ENCODE measurements around the gene ETV6.

GRCh38 chr12:11884116-11884515, 234.6 kb downstream of the ETV6 start:
- TF ChIP-seq, protein P1, sequence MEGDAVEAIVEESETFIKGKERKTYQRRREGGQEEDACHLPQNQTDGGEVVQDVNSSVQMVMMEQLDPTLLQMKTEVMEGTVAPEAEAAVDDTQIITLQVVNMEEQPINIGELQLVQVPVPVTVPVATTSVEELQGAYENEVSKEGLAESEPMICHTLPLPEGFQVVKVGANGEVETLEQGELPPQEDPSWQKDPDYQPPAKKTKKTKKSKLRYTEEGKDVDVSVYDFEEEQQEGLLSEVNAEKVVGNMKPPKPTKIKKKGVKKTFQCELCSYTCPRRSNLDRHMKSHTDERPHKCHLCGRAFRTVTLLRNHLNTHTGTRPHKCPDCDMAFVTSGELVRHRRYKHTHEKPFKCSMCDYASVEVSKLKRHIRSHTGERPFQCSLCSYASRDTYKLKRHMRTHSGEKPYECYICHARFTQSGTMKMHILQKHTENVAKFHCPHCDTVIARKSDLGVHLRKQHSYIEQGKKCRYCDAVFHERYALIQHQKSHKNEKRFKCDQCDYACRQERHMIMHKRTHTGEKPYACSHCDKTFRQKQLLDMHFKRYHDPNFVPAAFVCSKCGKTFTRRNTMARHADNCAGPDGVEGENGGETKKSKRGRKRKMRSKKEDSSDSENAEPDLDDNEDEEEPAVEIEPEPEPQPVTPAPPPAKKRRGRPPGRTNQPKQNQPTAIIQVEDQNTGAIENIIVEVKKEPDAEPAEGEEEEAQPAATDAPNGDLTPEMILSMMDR (conservative IDR thresholded peaks at IDR 0.05 in 1 of 2, IDR thresholded peaks at IDR 0.05 in 1 of 2; ENCODE audit: extremely low read depth in 1 of 2, insufficient read depth in 1 of 2, low read depth in 1 of 2, low read length in 2 of 2): no peak
- TF ChIP-seq EZH2 (IDR thresholded peaks at IDR 0.05; ENCODE audit: borderline replicate concordance, low read length): no peak

Data from mammary epithelial cell (primary cell).